SK-N-SH (cell line): ENCODE data around the gene SUPT5H. TPM values are rescaled to one million over a fixed set of nuclear protein-coding genes. Genes with fewer than 3 reads are reported as not detected.

Source experiments
- CTCF ChIP-seq: fragments of 200-600 bp; sonication (generic); IDR thresholded peaks from 2 replicates; pipeline ENCODE4 v1.6.1; 2017; ENCODE audit warnings: antibody characterized with exemption, mild to moderate bottlenecking, moderate library complexity
- FOXM1 ChIP-seq: IDR thresholded peaks from 2 replicates; pipeline ENCODE4 v1.4.0; 2012; ENCODE audit warnings: low read depth, mild to moderate bottlenecking
- GABPA ChIP-seq: IDR thresholded peaks from 2 replicates; pipeline ENCODE4 v1.4.0; 2012; ENCODE audit warnings: low read depth, mild to moderate bottlenecking
- GATA2 ChIP-seq: sonication (generic); formaldehyde crosslinking; IDR thresholded peaks from 2 replicates; pipeline ENCODE4 v1.5.0; 2020; ENCODE audit warnings: mild to moderate bottlenecking, missing genetic modification reagents
- IRF3 ChIP-seq: fragments of 150-350 bp; IDR thresholded peaks from 2 replicates; pipeline ENCODE4 v1.6.1; 2016; ENCODE audit warnings: mild to moderate bottlenecking, low read depth, low read length
- JUND ChIP-seq: IDR thresholded peaks from 2 replicates; pipeline ENCODE4 v1.4.0; 2012
- MEF2A ChIP-seq: IDR thresholded peaks from 2 replicates; pipeline ENCODE4 v1.4.0; 2012; ENCODE audit warnings: low read depth, borderline replicate concordance
- MXI1 ChIP-seq: IDR thresholded peaks from 2 replicates; pipeline ENCODE4 v1.6.1; 2012; ENCODE audit warnings: mild to moderate bottlenecking, low read depth, low read length, improper control_type of control experiment
- POLR2AphosphoS5 ChIP-seq: IDR thresholded peaks from 2 replicates; pipeline ENCODE4 v1.6.1; 2012; ENCODE audit warnings: low read depth, low read length
- RAD21 ChIP-seq: IDR thresholded peaks from 2 replicates; pipeline ENCODE4 v1.6.1; 2012; ENCODE audit warnings: mild to moderate bottlenecking, low read length
- REST ChIP-seq: IDR thresholded peaks from 2 replicates; pipeline ENCODE4 v1.6.1; 2012; ENCODE audit warnings: mild to moderate bottlenecking, low read depth, low read length, moderate library complexity
- RXRA ChIP-seq: IDR thresholded peaks from 2 replicates; pipeline ENCODE4 v1.4.0; 2012; ENCODE audit warnings: low read depth, mild to moderate bottlenecking, borderline replicate concordance
- SMC3 ChIP-seq: IDR thresholded peaks from 2 replicates; pipeline ENCODE4 v1.6.1; 2012; ENCODE audit warnings: low read depth, low read length, improper control_type of control experiment
- TAF1 ChIP-seq: IDR thresholded peaks from 2 replicates; pipeline ENCODE4 v1.6.1; 2012; ENCODE audit warnings: low read depth, mild to moderate bottlenecking, low read length, moderate library complexity, borderline replicate concordance
- TCF12 ChIP-seq: IDR thresholded peaks from 2 replicates; pipeline ENCODE4 v1.4.0; 2012
- TEAD4 ChIP-seq: IDR thresholded peaks from 2 replicates; pipeline ENCODE4 v1.4.0; 2012; ENCODE audit warnings: mild to moderate bottlenecking, borderline replicate concordance; ENCODE audit not compliant: insufficient read depth
- USF1 ChIP-seq: IDR thresholded peaks from 2 replicates; pipeline ENCODE4 v1.4.0; 2012; ENCODE audit warnings: low read depth, borderline replicate concordance
- ZBTB33 ChIP-seq: IDR thresholded peaks from 2 replicates; pipeline ENCODE4 v1.4.0; 2012; ENCODE audit warnings: low read depth, borderline replicate concordance
- polyA plus RNA-seq, 3 experiments: library from polyadenylated mRNA; depleted of rRNA; stranded (reverse); fragments of >200 nt; gene quantifications; 2 replicates each; pipeline ENCODE4 v1.2.3, GENCODE V29; 2012
- TF ChIP-seq, protein P1 (sequence below): IDR thresholded peaks from 2 replicates; pipeline ENCODE4 v1.4.0; 2012; ENCODE audit warnings: low read depth

The SUPT5H gene
- polyA plus RNA-seq, 1 of the 3 experiments (the other 2 are of a cell fraction), result 137 TPM

GRCh38 chr19:39435499-39436349, 9.7 kb upstream of the SUPT5H start, which contains the start of gene RPS16 (continued):
- TF ChIP-seq ZBTB33, result no peak; the same call in 1 of the 2 replicates
- TF ChIP-seq CTCF, result no peak
- no peak for TF ChIP-seq FOXM1
- TF ChIP-seq TCF12, result no peak; the same call in 1 of the 2 replicates
- TF ChIP-seq, protein P1, sequence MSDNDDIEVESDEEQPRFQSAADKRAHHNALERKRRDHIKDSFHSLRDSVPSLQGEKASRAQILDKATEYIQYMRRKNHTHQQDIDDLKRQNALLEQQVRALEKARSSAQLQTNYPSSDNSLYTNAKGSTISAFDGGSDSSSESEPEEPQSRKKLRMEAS, result peak; percentile 96
- TF ChIP-seq MXI1, result peak; percentile 98
- no peak for TF ChIP-seq GATA2
- TF ChIP-seq RXRA, result no peak
- TF ChIP-seq GABPA, result peak; percentile 90
- no peak for TF ChIP-seq JUND
- TF ChIP-seq REST, result peak; percentile 61
- TF ChIP-seq POLR2AphosphoS5, result peak; percentile 99
- TF ChIP-seq MEF2A, result no peak
- TF ChIP-seq RAD21, result no peak
- TF ChIP-seq USF1, result peak; percentile 21; the same call in 1 of the 2 replicates
- no peak for TF ChIP-seq TEAD4
- TF ChIP-seq SMC3, result no peak
- peak; percentile 99 for TF ChIP-seq TAF1
- no peak for TF ChIP-seq IRF3
- TF ChIP-seq, all 33 proteins: peak for 16
